Tibial artery (tissue), 4 donors: Measurements from ENCODE around the gene N4BP3.

Experiments used
- DNase-seq, 2 donors: peaks; one replicate each; pipeline ENCODE4 v3.0.0-alpha.2; 2019
- H3K27ac ChIP-seq, 2 donors: fragments of 200-600 bp; sonication (generic) in 1 of 2; 1 replicate in 1 of 2; 2 replicates in 1 of 2; pipeline ENCODE4 v1.5.1; 2018 to 2019; ENCODE audit warnings: mild to moderate bottlenecking in 1 of 2
- H3K27me3 ChIP-seq, 2 donors: fragments of 200-600 bp; sonication (generic) in 1 of 2; one replicate each; pipeline versions ENCODE4 v1.5.1 to v1.6.0; 2016 to 2019
- H3K36me3 ChIP-seq, 3 donors: fragments of 200-600 bp; sonication (generic) in 2 of 3; one replicate each; pipeline ENCODE4 v1.5.1; 2016 to 2019; ENCODE audit warnings: mild to moderate bottlenecking in 2 of 3
- H3K4me1 ChIP-seq, 4 donors: fragments of 200-600 bp; sonication (generic) in 2 of 4; 1 replicate in 3 of 4; 2 replicates in 1 of 4; pipeline ENCODE4 v1.5.1; 2016 to 2019
- H3K4me3 ChIP-seq, 2 donors: fragments of 200-600 bp; sonication (generic) in 1 of 2; 1 replicate in 1 of 2; 2 replicates in 1 of 2; pipeline ENCODE4 v1.5.1; 2018 to 2019; ENCODE audit warnings: mild to moderate bottlenecking in 2 of 2
- H3K9me3 ChIP-seq, 3 donors: fragments of 200-600 bp; sonication (generic) in 1 of 3; one replicate each; pipeline ENCODE4 v1.5.1; 2016 to 2019
- CTCF ChIP-seq, 2 experiments: fragments of 200-600 bp in 1 of 2; fragments of 450-650 bp in 1 of 2; IDR thresholded peaks; one replicate each; pipeline ENCODE4 v1.5.1; 2017 to 2019; ENCODE audit warnings: antibody characterized with exemption in 2 of 2, mild to moderate bottlenecking in 1 of 2, moderate library complexity in 1 of 2
- intact Hi-C: fragments of 100-400 bp; cut with DNase I; formaldehyde crosslinking; loops from one replicate; pipeline ENCODE4 v1.15.0; 2023; ENCODE audit warnings: low total_unique reads

N4BP3 gene

DNA sequence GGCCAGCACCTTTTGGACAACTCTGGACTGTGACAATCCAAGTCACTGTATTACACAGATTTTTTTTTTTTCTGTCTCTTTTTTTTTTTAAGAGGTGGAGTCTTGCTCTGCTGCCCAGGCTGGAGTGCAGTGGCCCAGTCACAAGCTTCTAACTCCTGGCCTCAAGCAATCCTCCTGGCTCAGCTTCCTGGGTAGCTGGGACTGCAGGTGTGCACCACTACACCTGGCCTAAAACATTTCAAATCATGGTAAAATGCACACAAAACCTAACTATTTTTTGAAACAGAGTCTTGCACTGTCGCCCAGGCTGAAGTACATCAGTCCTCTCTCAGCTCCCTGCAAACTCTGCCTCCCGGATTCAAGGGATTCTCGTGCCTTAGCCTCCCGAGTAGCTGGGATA is 7.2 kb upstream of the N4BP3 start:
- Histone ChIP-seq H3K36me3 (no peaks in the 10 kb centered on the region), H3K4me1 (peaks cover 0 to 18% (median 0%) of the 10 kb centered on the region in 4 donors), H3K27ac (no peak overlapping the region), H3K27me3 (peaks cover 0 to 20% of the 10 kb centered on the region in 2 donors), H3K9me3 (no peaks in the 10 kb centered on the region), H3K4me3 (no peak overlapping the region)
- DNase-seq, result no peak
- intact Hi-C loops, result no loop called here
- TF ChIP-seq CTCF (IDR thresholded peaks at IDR 0.05), result no peak

GRCh38 chr5:178106556-178107239 is 6.6 kb upstream of the N4BP3 start:
- intact Hi-C loops, result no loop called here
- Histone ChIP-seq H3K27ac (no peak overlapping the region), H3K27me3 (peaks cover 0 to 26% of the 10 kb centered on the region in 2 donors), H3K4me1 (peaks cover 0 to 18% (median 0%) of the 10 kb centered on the region in 4 donors), H3K9me3 (no peaks in the 10 kb centered on the region), H3K36me3 (no peaks in the 10 kb centered on the region), H3K4me3 (no peak overlapping the region)
- DNase-seq, result no peak
- no peak for TF ChIP-seq CTCF (IDR thresholded peaks at IDR 0.05)

DNA sequence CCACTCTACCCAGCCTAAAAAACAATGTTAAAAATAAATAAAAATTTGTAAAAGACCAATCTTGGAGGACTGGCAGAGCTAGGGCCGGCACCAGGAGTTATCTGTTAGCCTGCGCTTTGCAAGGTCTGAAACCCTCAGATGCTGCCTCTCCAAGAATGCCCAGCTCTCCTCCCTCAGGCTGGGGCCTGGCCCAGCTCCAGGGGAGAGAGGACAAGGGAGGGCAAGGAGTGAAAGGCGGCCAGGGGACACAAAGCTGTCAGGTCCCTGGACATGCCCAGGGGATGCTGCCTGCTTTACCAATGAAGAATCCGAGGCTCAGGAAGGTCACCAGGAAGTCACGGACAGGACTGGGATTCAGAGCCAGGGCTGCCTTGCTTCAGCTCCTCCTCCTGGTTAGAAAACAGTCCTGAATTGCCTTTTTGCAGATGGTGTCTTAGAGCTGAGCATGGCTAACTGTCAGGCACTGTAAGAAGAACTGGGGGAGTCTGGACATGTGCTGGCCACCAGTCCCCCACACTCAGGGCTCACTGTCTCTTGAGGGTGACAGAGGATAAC is 5.5 kb upstream of the N4BP3 start:
- DNase-seq, result no peak
- peaks cover 0 to 18% (median 0%) of the 10 kb centered on the region in 4 donors for H3K4me1 ChIP-seq
- TF ChIP-seq CTCF (IDR thresholded peaks at IDR 0.05), result no peak
- H3K36me3 ChIP-seq, result no peaks in the 10 kb centered on the region
- H3K4me3 ChIP-seq, result no peak overlapping the region
- no peaks in the 10 kb centered on the region for H3K9me3 ChIP-seq
- H3K27ac ChIP-seq, result no peak overlapping the region
- intact Hi-C loops, result no loop called here
- H3K27me3 ChIP-seq, result peaks cover 0 to 35% of the 10 kb centered on the region in 2 donors

- intact Hi-C loops, result no loop called here
- Histone ChIP-seq H3K27ac (no peak overlapping the region), H3K36me3 (no peaks in the 10 kb centered on the region), H3K9me3 (no peaks in the 10 kb centered on the region), H3K4me3 (no peak overlapping the region), H3K27me3 (peaks cover 0 to 41% of the 10 kb centered on the region in 2 donors), H3K4me1 (peaks cover 0 to 22% (median 3%) of the 10 kb centered on the region in 4 donors)
- DNase-seq, result no peak
- TF ChIP-seq CTCF (IDR thresholded peaks at IDR 0.05), result no peak
Measured at GRCh38 chr5:178108446-178108845, 4.9 kb upstream of the N4BP3 start.

GRCh38 chr5:178108966-178109365 is 4.4 kb upstream of the N4BP3 start:
- DNase-seq, result no peak
- TF ChIP-seq CTCF (IDR thresholded peaks at IDR 0.05), result no peak
- H3K4me3 ChIP-seq, result no peak overlapping the region
- H3K9me3 ChIP-seq, result no peaks in the 10 kb centered on the region
- H3K36me3 ChIP-seq, result no peaks in the 10 kb centered on the region
- H3K4me1 ChIP-seq, result peaks cover 0 to 27% (median 8%) of the 10 kb centered on the region in 4 donors
- peaks cover 0 to 44% of the 10 kb centered on the region in 2 donors for H3K27me3 ChIP-seq
- intact Hi-C loops, result no loop called here
- no peak overlapping the region for H3K27ac ChIP-seq
